Hair follicular keratinocyte (primary cell): ENCODE data around the gene PRR23C. TPM values are rescaled to one million over a fixed set of nuclear protein-coding genes. Genes with fewer than 3 reads are reported as not detected.

Experiments used
- total RNA-seq: library from RNA; depleted of rRNA; stranded (reverse); fragments of >200 nt; gene quantifications from 2 replicates; pipeline ENCODE4 v1.2.3, GENCODE V29; 2015

The PRR23C gene
- not detected in 2 replicates for total RNA-seq

DNA sequence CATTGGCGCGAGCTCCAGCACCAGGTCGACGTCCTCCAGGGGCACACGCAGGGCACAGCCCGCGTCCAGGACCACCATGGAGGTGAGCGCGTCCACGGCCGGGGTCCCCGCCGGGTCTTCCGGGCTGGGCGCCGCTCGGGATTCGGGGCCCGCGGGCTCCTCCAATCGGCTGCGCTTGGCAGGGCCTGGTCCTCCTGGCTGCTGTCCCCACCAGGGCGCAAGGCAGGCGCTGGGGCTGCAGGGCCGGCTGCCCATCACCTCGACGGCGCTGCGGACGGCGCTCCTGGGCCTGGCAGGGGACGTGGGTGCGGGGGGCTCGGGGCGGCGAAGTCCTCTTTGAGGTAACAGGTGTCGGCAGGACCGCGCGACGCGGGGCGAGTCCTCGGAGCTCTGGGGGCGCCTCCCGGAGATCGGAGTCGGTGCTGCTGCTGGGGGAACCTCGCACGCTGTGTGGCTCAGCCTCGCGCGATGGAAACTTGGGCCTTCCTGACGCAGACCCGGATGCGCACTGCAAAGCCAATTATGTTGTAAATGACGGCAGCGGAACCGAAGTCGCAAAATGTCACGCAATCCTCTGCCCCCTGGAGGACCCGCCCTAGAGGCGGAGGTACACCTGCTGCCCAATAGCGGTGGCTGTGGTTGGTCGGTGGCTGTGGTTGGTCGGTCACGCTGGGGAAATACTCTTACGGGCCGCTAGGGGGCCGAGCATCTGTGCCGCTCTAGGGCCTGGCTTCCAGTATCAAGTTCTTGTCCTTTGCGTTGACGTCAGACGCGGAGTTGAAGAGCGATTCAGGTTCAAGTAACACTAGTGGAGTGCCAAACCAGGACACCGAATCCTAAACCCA is at the start of gene PRR23C:
TSS of gene PRR23C (minus strand) at position 527 of the 845 bp plus-strand sequence. CDS start at position 255, 272 bp downstream.

DNA sequence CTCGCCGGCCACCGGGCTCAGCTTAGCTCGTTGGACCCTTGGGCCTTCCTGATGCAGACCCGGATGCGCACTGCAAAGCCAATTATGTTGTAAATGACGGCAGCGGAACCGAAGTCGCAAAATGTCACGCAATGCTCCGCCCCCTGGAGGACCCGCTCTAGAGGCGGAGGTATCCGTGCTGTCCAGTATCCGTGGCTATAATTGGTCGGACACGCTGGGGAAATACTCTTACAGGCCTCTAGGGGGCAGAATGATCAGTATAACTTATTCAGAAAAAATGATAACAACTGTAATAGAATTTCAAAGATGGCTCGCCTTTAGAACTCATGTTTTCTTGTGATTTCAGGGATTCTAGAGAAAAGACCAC is 23.8 kb downstream of the PRR23C start, which contains the start of gene PRR23B:
TSS of gene PRR23B (minus strand) at position 59 of the 367 bp plus-strand sequence. CDS start 265 bp downstream, outside the sequence.

DNA sequence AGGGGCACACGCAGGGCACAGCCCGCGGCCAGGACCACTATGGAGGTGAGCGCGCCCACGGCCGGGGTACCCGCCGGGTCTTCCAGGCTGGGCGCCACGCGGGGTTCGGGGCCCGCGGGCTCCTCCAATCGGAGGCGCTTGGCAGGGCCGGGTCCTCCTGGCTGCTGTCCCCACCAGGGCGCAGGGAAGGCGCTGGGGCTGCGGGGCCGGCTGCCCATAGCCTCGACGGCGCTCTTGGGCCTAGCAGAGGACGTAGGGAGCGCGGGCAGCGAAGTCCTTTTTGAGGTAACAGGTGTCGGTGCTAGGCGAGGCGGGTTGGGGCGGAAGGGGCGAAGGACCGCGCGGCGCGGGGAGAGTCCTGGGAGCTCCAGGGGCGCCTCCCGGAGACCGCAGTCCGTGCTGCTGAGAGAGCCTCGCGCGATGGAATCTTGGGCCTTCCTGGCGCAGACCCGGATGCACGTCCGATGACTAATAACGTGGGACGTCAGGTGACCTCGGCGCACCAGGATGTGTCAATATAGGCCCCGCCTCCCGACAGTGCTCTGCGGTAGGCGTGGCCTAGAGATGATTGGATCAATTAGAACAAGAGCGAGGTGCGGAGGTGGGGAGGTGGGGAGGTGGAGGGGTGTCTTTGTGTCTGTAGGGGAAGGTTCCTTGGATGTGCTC is 38.5 kb downstream of the PRR23C start, which contains the start of gene PRR23A:
TSS of gene PRR23A (minus strand) at position 218 of the 666 bp plus-strand sequence. CDS start at position 218, 0 bp downstream.

Other genes with a start within 250 kb of the PRR23C start
- gene PIK3CB, start 210.0 kb downstream of the PRR23C start, total RNA-seq: 14.0 and 14.5 TPM in 2 replicates
- 0.38 and 1.2 TPM in 2 replicates for gene FOXL2, start 97.8 kb downstream of the PRR23C start, total RNA-seq
- gene FOXL2NB, start 97.7 kb downstream of the PRR23C start, total RNA-seq: 0.70 and 0.76 TPM in 2 replicates
- gene PRR23A, start 38.6 kb downstream of the PRR23C start, total RNA-seq: not detected in 2 replicates
- not detected in 2 replicates for gene PRR23B, start 24.0 kb downstream of the PRR23C start, total RNA-seq